Neural crest cell (in vitro differentiated cells): ENCODE results near the gene MAGOH. TPM values are rescaled to one million over a fixed set of nuclear protein-coding genes. Genes with fewer than 3 reads are reported as not detected.
"Not testable (repeated sequence)": the region's sequence is repeated elsewhere in the genome, so short reads cannot be mapped to it uniquely, and the experiment has no call there.

Experiments
- DNase-seq: peaks from one replicate; pipeline ENCODE4 v3.0.0; 2021; ENCODE audit warnings: low read depth, mixed read lengths, low spot score
- H3K27ac Mint-ChIP-seq: one replicate; pipeline ENCODE4 v1.8.0; 2021; ENCODE audit warnings: mild to moderate bottlenecking, mixed read lengths; ENCODE audit not compliant: unreplicated experiment
- H3K27me3 Mint-ChIP-seq: 2 replicates; pipeline ENCODE4 v1.8.0; 2021; ENCODE audit warnings: low read depth, mild to moderate bottlenecking, mixed read lengths
- H3K36me3 Mint-ChIP-seq: 2 replicates; pipeline ENCODE4 v1.8.0; 2021; ENCODE audit warnings: low read depth, mild to moderate bottlenecking, mixed read lengths
- H3K4me1 Mint-ChIP-seq: 2 replicates; pipeline ENCODE4 v1.8.0; 2021; ENCODE audit warnings: mixed read lengths
- H3K4me3 Mint-ChIP-seq: one replicate; pipeline ENCODE4 v1.8.0; 2021; ENCODE audit warnings: mild to moderate bottlenecking, mixed read lengths
- H3K9me3 Mint-ChIP-seq: 2 replicates; pipeline ENCODE4 v1.8.0; 2021; ENCODE audit warnings: mixed read lengths
- long read RNA-seq: library from polyadenylated mRNA; unstranded; transcript quantifications from one replicate; pipeline ENCODE4 v2.0.0, GENCODE V29; 2020
- total RNA-seq: library from RNA; stranded (reverse); gene quantifications from 2 replicates; pipeline ENCODE4 v1.2.1, GENCODE V29; 2021
- TF ChIP-seq, protein P1 (sequence below): fragments of 200-600 bp; sonication (generic); conservative IDR thresholded peaks from 2 replicates; pipeline ENCODE4 v1.5.0; 2021; ENCODE audit warnings: antibody characterized with exemption, mild to moderate bottlenecking

Gene MAGOH
- total RNA-seq = 76.6 and 78.9 TPM in 2 replicates
- long read RNA-seq, transcript MAGOH-202 (5 exons, 756 nt) = major isoform, 7 of 10 reads
- long read RNA-seq, partial matches to known transcripts = 0 of 10 reads
- long read RNA-seq, other reads (novel, unspliced or antisense) = 2 of 10 reads

DNA sequence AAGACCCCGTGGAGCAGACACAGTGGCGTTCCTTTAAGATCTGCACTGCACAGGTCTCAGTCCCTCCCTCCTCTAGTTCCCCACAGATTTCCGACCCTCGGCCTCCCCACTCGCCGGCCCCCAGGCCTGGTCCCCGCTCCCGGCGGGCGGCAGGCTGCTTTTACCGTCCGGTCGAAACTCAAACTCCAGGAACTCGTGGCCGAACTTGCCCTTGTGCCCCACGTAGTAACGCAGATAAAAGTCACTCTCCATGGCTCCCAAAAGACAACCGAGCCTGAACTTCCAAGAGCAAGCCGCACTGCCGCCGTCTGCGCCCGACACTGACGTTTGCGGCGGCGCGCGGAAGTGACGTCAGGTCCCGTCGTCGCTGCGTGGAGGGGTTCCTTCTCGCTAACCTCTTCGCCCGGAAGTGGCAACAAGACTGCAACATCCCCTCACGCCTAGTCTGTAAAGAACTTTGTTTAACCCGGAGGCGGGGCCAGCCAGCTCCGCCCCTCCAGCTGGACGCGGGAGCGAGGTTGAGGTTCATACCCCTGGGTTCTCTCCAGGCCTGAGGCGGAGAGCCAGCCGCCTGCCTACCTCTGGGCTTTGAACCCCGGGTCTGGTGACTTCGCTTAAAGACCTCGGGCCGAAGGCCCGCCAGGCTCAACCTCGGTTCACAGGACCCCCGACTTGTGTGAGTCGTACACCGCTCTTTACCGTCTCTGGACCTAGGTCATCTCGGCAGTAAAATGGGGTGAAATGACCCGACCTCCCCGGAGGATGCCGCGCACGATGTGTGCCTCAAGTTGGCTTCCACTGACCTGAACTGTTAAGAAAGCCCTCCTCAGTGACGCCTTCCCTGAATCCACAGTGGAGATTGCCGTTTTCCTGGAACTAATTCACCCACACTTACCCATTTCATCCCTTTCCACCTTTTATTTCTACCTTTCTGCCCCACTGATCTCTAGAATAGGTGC, at the start of gene MAGOH:
TSS of gene MAGOH (minus strand) at position 322 of the 959 bp plus-strand sequence. CDS start at position 252, 70 bp downstream.
- Mint-ChIP-seq H3K4me1 (peaks cover 29% of the 10 kb centered on the region), H3K4me3 (peak within 1 kb of the TSS; percentile 99), H3K36me3 (peaks cover 2% of the 10 kb centered on the region), H3K9me3 (no peaks in the 10 kb centered on the region), H3K27me3 (peaks cover 2% of the 10 kb centered on the region), H3K27ac (peak within 1 kb of the TSS; percentile 98)
- peak; percentile 92 for DNase-seq
- TF ChIP-seq, protein P1, sequence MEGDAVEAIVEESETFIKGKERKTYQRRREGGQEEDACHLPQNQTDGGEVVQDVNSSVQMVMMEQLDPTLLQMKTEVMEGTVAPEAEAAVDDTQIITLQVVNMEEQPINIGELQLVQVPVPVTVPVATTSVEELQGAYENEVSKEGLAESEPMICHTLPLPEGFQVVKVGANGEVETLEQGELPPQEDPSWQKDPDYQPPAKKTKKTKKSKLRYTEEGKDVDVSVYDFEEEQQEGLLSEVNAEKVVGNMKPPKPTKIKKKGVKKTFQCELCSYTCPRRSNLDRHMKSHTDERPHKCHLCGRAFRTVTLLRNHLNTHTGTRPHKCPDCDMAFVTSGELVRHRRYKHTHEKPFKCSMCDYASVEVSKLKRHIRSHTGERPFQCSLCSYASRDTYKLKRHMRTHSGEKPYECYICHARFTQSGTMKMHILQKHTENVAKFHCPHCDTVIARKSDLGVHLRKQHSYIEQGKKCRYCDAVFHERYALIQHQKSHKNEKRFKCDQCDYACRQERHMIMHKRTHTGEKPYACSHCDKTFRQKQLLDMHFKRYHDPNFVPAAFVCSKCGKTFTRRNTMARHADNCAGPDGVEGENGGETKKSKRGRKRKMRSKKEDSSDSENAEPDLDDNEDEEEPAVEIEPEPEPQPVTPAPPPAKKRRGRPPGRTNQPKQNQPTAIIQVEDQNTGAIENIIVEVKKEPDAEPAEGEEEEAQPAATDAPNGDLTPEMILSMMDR = no peak

DNA sequence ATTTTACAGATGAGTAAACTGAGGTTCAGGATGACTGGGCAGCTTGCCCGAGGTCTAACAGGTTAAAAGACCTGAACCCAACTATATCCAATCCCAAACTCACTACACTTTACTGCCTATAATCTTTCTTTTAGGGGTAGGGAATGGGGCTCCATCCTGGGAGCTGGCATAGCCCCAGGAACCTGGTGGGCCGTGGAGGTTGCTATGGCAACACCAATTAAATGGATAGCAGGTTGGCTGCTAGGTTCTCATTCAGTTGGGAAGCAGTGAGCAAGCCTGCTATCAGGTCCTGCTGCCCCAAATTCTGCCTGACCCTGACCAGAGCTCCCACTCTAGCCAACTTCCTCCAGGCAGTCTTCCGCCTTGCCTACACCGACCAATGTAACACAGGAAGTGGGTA, 48.6 kb upstream of the MAGOH start:
- H3K27ac Mint-ChIP-seq = peak overlapping the region; percentile 71
- no peak for DNase-seq
- TF ChIP-seq, protein P1 = no peak
- peak overlapping the region; percentile 34 for H3K4me3 Mint-ChIP-seq
- peaks cover 35% of the 10 kb centered on the region for H3K4me1 Mint-ChIP-seq
- peaks cover 3% of the 10 kb centered on the region for H3K27me3 Mint-ChIP-seq
- H3K9me3 Mint-ChIP-seq = no peaks in the 10 kb centered on the region
- peaks cover 19% of the 10 kb centered on the region for H3K36me3 Mint-ChIP-seq

DNA sequence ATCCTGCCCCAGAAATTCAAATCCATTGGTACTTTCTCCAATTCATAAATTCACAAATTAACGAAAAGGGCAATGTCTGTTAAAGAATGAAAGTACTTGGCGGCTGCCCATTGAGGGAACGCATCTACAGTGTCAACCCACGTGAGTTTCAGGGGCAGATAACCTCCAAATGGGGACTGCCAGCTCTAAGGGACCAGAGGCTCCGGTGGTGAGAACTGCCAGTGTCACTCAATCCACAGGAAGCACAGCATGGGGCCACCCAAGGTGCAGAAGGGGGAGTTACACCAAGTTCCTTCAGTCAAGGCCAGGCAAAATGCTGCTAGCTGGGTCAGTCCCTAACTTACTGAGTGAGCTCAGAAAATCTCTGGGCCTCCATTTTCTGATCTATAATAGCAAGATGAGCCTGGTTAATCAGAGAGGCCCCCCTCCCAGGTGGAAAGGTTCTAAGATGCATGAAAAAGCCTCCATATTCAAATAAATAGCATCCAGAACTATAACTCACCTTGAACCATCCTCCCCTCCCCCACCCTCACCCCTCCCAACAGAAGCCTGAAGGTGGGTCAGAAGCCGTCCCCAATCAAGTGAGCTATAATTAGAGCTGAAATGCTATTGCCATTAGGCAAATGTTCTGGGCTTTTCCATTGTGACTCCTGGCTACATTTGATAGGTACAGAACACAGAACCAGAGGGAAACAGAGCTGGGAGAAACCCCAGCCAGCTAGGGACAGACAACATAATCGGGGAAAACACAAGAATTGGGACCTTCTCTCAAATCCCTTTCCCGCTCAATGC, 47.8 kb upstream of the MAGOH start:
- Mint-ChIP-seq H3K4me3 (no peak overlapping the region), H3K27ac (no peak overlapping the region), H3K9me3 (no peaks in the 10 kb centered on the region), H3K4me1 (peaks cover 35% of the 10 kb centered on the region), H3K27me3 (no peaks in the 10 kb centered on the region), H3K36me3 (peaks cover 19% of the 10 kb centered on the region)
- TF ChIP-seq, protein P1 = no peak
- no peak for DNase-seq

DNA sequence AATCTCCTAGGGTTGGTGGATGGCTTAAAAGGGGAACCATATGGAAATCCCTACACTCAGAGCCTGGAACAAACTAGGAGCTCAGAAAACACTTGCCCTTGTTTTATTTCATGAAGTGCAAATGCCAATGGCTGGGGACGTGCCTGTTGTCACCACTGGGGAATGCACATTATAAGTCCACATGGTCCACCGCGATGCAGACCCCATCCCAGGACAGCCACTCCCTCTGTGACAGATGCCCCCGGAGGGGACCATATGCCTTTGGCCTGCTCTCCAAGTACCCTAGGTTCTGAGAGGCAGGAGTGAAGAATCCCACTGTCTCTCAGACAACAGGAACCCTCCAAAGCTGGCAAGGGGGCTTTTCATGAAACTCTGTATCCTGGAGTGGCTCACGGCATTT, 47.2 kb upstream of the MAGOH start:
- peaks cover 35% of the 10 kb centered on the region for H3K4me1 Mint-ChIP-seq
- H3K27me3 Mint-ChIP-seq = no peaks in the 10 kb centered on the region
- no peak overlapping the region for H3K27ac Mint-ChIP-seq
- peaks cover 22% of the 10 kb centered on the region for H3K36me3 Mint-ChIP-seq
- no peak for DNase-seq
- TF ChIP-seq, protein P1 = no peak
- H3K4me3 Mint-ChIP-seq = no peak overlapping the region
- H3K9me3 Mint-ChIP-seq = no peaks in the 10 kb centered on the region

DNA sequence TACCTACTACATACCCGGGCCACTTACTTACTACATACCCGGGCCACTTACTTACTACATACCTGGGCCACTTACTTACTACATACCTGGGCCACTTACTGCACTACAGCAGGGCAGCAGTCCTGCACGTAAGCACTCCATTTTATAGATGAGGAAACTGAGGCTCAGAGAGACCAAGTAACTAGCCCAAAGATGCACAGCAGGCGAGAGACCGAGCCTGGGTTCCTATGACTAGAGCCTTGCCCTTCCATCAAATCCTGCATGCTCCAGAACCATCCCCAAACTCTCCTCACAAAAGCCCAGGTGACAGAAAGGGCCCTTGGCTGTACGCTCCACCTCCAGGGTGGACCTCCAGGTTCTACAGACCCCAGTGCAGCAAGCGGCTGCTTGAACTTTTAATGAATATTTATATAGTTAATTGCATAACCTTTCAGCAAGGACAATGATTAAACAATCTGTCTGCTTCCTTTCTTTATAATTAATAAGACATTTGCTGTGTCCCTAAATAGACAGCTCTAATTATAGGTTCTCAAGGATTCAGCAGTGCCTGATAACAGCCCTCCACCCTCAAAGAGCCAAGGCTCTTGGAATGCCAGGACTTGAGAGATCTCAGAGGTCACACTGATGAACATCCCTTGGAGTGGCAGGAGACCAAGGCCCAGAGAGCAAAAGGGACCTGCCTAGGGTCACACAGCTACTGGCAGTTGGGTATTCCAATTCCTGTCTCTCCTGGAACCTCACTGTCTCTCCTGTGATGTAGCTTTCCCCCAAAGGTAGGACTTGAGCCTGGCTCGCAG, 46.1 kb upstream of the MAGOH start:
- Mint-ChIP-seq H3K36me3 (peaks cover 17% of the 10 kb centered on the region), H3K4me1 (peaks cover 26% of the 10 kb centered on the region)
- DNase-seq = no peak

DNA sequence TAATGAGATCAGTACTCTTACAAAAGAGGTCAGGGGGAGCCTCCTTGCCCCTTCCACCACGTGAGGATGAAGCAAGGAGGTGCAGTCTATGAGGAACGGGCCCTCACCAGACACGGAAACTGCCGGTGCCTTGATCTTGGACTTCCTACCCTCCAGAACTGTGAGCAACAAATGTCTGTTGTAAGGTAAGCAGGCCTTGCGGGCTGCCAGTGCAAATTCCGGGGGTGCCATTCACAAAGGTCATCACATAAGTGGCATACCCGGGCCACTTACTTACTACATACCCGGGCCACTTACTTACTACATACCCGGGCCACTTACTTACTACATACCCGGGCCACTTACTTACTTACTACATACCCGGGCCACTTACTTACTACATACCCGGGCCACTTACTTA, 44.8 kb upstream of the MAGOH start:
- H3K4me1 Mint-ChIP-seq = peaks cover 13% of the 10 kb centered on the region
- H3K36me3 Mint-ChIP-seq = peaks cover 17% of the 10 kb centered on the region
- not testable (repeated sequence) for DNase-seq, H3K27me3 Mint-ChIP-seq, H3K27ac Mint-ChIP-seq, H3K4me3 Mint-ChIP-seq, H3K9me3 Mint-ChIP-seq

More for the DNA sequence above, 46.1 kb upstream of the MAGOH start:
- no peaks in the 10 kb centered on the region for H3K27me3 Mint-ChIP-seq
- TF ChIP-seq, protein P1 = no peak
- no peak overlapping the region for H3K27ac Mint-ChIP-seq
- H3K4me3 Mint-ChIP-seq = no peak overlapping the region
- no peaks in the 10 kb centered on the region for H3K9me3 Mint-ChIP-seq
